GM12878 (cell line): ENCODE data around the gene PRSS50. TPM values are rescaled to one million over a fixed set of nuclear protein-coding genes. Genes with fewer than 3 reads are reported as not detected.

Experiments used
- ATAC-seq: fragments of 200-7000 bp; cut with Tn5 transposase; 3 replicates; pipeline ENCODE4 v1.9.1; 2020; ENCODE audit warnings: mild to moderate bottlenecking, moderate library complexity
- BruUV-seq: library from RNA; stranded (reverse); fragments of 400-500 nt; replicated peaks from 2 replicates; lab custom pipeline; 2021; lab: Mats Ljungman, UMichigan
- CTCF ChIA-PET: fragments of 300-600 bp; sonication (Branson Sonifier 250); formaldehyde crosslinking; extraction: SDS; loops from one replicate; lab custom pipeline; 2021; ENCODE audit warnings: inconsistent platforms; lab: Yijun Ruan, JAX
- POLR2A ChIA-PET: fragments of 350-600 bp; formaldehyde crosslinking; extraction: SDS; loops from one replicate; lab custom pipeline; 2021; ENCODE audit warnings: inconsistent platforms; lab: Charles Lee
- RAD21 ChIA-PET: fragments of 300-600 bp; sonication (Branson Sonifier 250); formaldehyde crosslinking; loops from one replicate; lab custom pipeline; 2023; ENCODE audit warnings: antibody characterized with exemption; ENCODE audit not compliant: unreplicated experiment; lab: Charles Lee
- SMC1A ChIA-PET: fragments of 300-600 bp; sonication (Branson Sonifier 250); formaldehyde crosslinking; loops from one replicate; lab custom pipeline; 2023; ENCODE audit not compliant: unreplicated experiment, uncharacterized antibody; lab: Charles Lee
- DNase-seq: peaks from one replicate; pipeline ENCODE4 v3.0.0-alpha.2; 2011; ENCODE audit warnings: low read depth, low spot score
- FAIRE-seq: peaks from 3 replicates; lab custom pipeline; 2011; peaks lifted over from hg19 to GRCh38; lab: Jason Lieb, UNC
- H2AFZ ChIP-seq: 2 replicates; pipeline ENCODE4 v1.6.0; 2011; ENCODE audit warnings: low read depth, low read length, control low read depth; ENCODE audit not compliant: control insufficient read depth
- H3K27ac ChIP-seq: 2 replicates; pipeline ENCODE4 v1.5.1; 2011; ENCODE audit warnings: control low read depth; ENCODE audit not compliant: control insufficient read depth, insufficient read depth
- H3K27me3 ChIP-seq, 2 experiments: replicated peaks in 1 of 2; 2 replicates each; pipeline versions ENCODE4 v1.6.0 to v1.6.1; 2011; ENCODE audit warnings: low read length in 1 of 2; ENCODE audit not compliant: control insufficient read depth in 2 of 2, insufficient read depth in 2 of 2
- H3K36me3 ChIP-seq, 2 experiments: 2 replicates each; pipeline ENCODE4 v1.5.1; 2011; ENCODE audit warnings: low read length in 1 of 2; ENCODE audit not compliant: control insufficient read depth in 2 of 2, insufficient read depth in 2 of 2
- H3K4me1 ChIP-seq: 2 replicates; pipeline ENCODE4 v1.6.1; 2011; ENCODE audit warnings: mild to moderate bottlenecking, low read length, moderate library complexity, mixed read lengths; ENCODE audit not compliant: control insufficient read depth, insufficient read depth
- H3K4me2 ChIP-seq: 2 replicates; pipeline ENCODE4 v1.6.0; 2011; ENCODE audit warnings: control low read depth; ENCODE audit not compliant: control insufficient read depth, insufficient read depth
- H3K4me3 ChIP-seq: fragments of 200-600 bp; sonication (generic); 2 replicates; pipeline ENCODE4 v1.5.1; 2016
- H3K79me2 ChIP-seq: 2 replicates; pipeline ENCODE4 v1.6.0; 2011; ENCODE audit warnings: low read length; ENCODE audit not compliant: control insufficient read depth, insufficient read depth
- H3K9ac ChIP-seq: 2 replicates; pipeline ENCODE4 v1.8.0; 2011; ENCODE audit warnings: low read length, control low read depth, mixed read lengths; ENCODE audit not compliant: control insufficient read depth, insufficient read depth
- H3K9me3 ChIP-seq: replicated peaks from 3 replicates; pipeline ENCODE4 v1.5.1; 2011; ENCODE audit warnings: mild to moderate bottlenecking, low read length; ENCODE audit not compliant: control insufficient read depth, insufficient read depth
- H4K20me1 ChIP-seq: 2 replicates; pipeline ENCODE4 v1.6.0; 2011; ENCODE audit not compliant: control insufficient read depth, insufficient read depth
- CHD4 ChIP-seq: fragments of 200-600 bp; sonication (generic); IDR thresholded peaks from 2 replicates; pipeline ENCODE4 v1.6.1; 2016; ENCODE audit warnings: mild to moderate bottlenecking
- ETV6 ChIP-seq, 2 experiments: fragments of 450-650 bp in 1 of 2; IDR thresholded peaks in 1 of 2; conservative IDR thresholded peaks in 1 of 2; 2 replicates each; pipeline ENCODE4 v1.6.1; 2014; ENCODE audit warnings: antibody characterized with exemption in 1 of 2, borderline replicate concordance in 1 of 2, low read depth in 1 of 2, mild to moderate bottlenecking in 1 of 2, moderate library complexity in 1 of 2
- LARP7 ChIP-seq: fragments of 450-650 bp; IDR thresholded peaks from 2 replicates; pipeline ENCODE4 v1.6.1; 2017; ENCODE audit warnings: mild to moderate bottlenecking
- NKRF ChIP-seq: fragments of 450-650 bp; conservative IDR thresholded peaks from 2 replicates; pipeline ENCODE4 v1.6.1; 2017; ENCODE audit warnings: mild to moderate bottlenecking, moderate library complexity
- PKNOX1 ChIP-seq: fragments of 450-650 bp; IDR thresholded peaks from 2 replicates; pipeline ENCODE4 v1.6.1; 2016; ENCODE audit warnings: mild to moderate bottlenecking
- RUNX3 ChIP-seq: IDR thresholded peaks from 2 replicates; pipeline ENCODE4 v1.6.1; 2012; ENCODE audit warnings: low read length, inconsistent platforms
- ZBTB33 ChIP-seq: fragments of 450-650 bp; IDR thresholded peaks from 2 replicates; pipeline ENCODE4 v1.6.1; 2017; ENCODE audit warnings: mild to moderate bottlenecking
- ZNF207 ChIP-seq: fragments of 450-650 bp; IDR thresholded peaks from 2 replicates; pipeline ENCODE4 v1.6.1; 2014; ENCODE audit warnings: antibody characterized with exemption, mild to moderate bottlenecking, borderline replicate concordance
- ZNF24 ChIP-seq: fragments of 450-650 bp; IDR thresholded peaks from 2 replicates; pipeline ENCODE4 v1.6.1; 2017; ENCODE audit warnings: antibody characterized with exemption, mild to moderate bottlenecking
- WGBS: methylation state at CpG from one replicate; pipeline ENCODE4 v1.1.6; 2016; ENCODE audit warnings: low lambda C conversion rate; ENCODE audit not compliant: insufficient replicate concordance, insufficient coverage; ENCODE audit errors: missing lambda C conversion rate; 5-methylcytosine and 5-hydroxymethylcytosine counted together
- in situ Hi-C: fragments of 300-500 bp; cut with MboI; formaldehyde crosslinking; loops from 9 replicates; pipeline ENCODE4 v1.14.3; 2018; ENCODE audit warnings: mixed read lengths
- intact Hi-C: fragments of 100-400 bp; cut with micrococcal nuclease; formaldehyde crosslinking; loops from one replicate; pipeline ENCODE4 v1.14.2; 2022; ENCODE audit not compliant: unreplicated experiment
- polyA plus RNA-seq, 11 experiments: library from polyadenylated mRNA; depleted of rRNA in 4 of 11; unstranded in 6 of 11; stranded (reverse) in 5 of 11; fragments of >200 nt; fragmentation: Nextera tagmentation in 4 of 11; fragmentation: Illumina TruSeq in 1 of 11; extraction: Ambion mirVana in 4 of 11; extraction: Trizol in 1 of 11; gene quantifications; 1 replicate in 1 of 11; 2 replicates in 10 of 11; pipeline versions ENCODE4 v1.2.1 to v1.2.3, GENCODE V29; 2011 to 2016; ENCODE audit warnings: inconsistent platforms in 2 of 11, missing spikeins in 2 of 11, low read depth in 1 of 11
- total RNA-seq, 4 experiments: library from RNA; depleted of rRNA in 3 of 4; stranded (reverse); fragments of >200 nt in 3 of 4; fragmentation: Illumina TruSeq in 1 of 4; extraction: Trizol in 1 of 4; gene quantifications; 2 replicates each; pipeline versions ENCODE4 v1.2.1 to v1.2.3, GENCODE V29; 2013 to 2021

Gene PRSS50
- total and polyA plus RNA-seq, 10 of the 15 experiments (the other 5 are each of a cell fraction or from before 2014, with no cell fraction given), result 0.05 TPM; not detected in 9

GRCh38 chr3:46706771-46707582 lies 10.7 kb downstream of the PRSS50 start:
- DNase-seq (no peak), ATAC-seq (no peak), FAIRE-seq (no peak)
- CTCF ChIA-PET, result interaction anchor here (1.2 to 2.5 kb wide), 8 partner anchors 8 to 189 kb away, joined by 3 to 15 read pairs (median 4); no protein-coding TSS in a partner anchor
- Histone ChIP-seq H3K9me3 (no peaks in the 10 kb centered on the region), H3K79me2 (no peaks in the 10 kb centered on the region), H3K27me3 (peaks cover 0 to under 1% of the 10 kb centered on the region in 2 experiments; a peak in 1 of 4 replicates), H2AFZ (no peak overlapping the region), H4K20me1 (no peaks in the 10 kb centered on the region), H3K27ac (no peak overlapping the region), H3K4me3 (no peak overlapping the region), H3K4me2 (no peak overlapping the region), H3K4me1 (peaks cover under 1% of the 10 kb centered on the region; the same call in 1 of the 2 replicates), H3K36me3 (no peaks in the 10 kb centered on the region), H3K9ac (no peak overlapping the region)
- POLR2A ChIA-PET, result interaction anchor here (0.6 kb wide), 1 partner anchor 675 kb away, joined by 5 read pairs; no protein-coding TSS in a partner anchor
- BruUV-seq, result no TSS peak
- in situ Hi-C loops (no loop called here), intact Hi-C loops (loop anchor here (10.0 kb wide), 1 partner anchor 308 kb away; no protein-coding TSS in a partner anchor)
- no peak for TF ChIP-seq RUNX3
- no peak for TF ChIP-seq NKRF
- no peak for TF ChIP-seq ZNF24
- TF ChIP-seq CHD4, result no peak
- no peak for TF ChIP-seq ETV6 (conservative IDR thresholded peaks at IDR 0.05 in 1 of 2, IDR thresholded peaks at IDR 0.05 in 1 of 2; ENCODE audit: borderline replicate concordance in 1 of 2, low read depth in 1 of 2)
- TF ChIP-seq ZNF207, result no peak
- TF ChIP-seq ZBTB33, result no peak
- TF ChIP-seq PKNOX1, result no peak
- TF ChIP-seq LARP7, result no peak
- RAD21 ChIA-PET, result interaction anchor here (1.9 kb wide), 1 partner anchor 203 kb away, joined by 6 read pairs; no protein-coding TSS in a partner anchor
- WGBS, result 24% methylated on average over 13 of the region's 13 CpGs
- SMC1A ChIA-PET, result interaction anchor here (0.7 to 1.4 kb wide), 2 partner anchors 190 to 218 kb away, joined by 3 to 4 read pairs; no protein-coding TSS in a partner anchor
